Measurements from ENCODE around the gene ALPK3. TPM values are rescaled to one million over a fixed set of nuclear protein-coding genes. Genes with fewer than 3 reads are reported as not detected.

Gene ALPK3
- total and polyA plus RNA-seq, 10 of the 15 experiments (the other 5 are each of a cell fraction or from before 2014, with no cell fraction given): under 0.01 to 0.05 (median 0.02) TPM; not detected in 6

DNA sequence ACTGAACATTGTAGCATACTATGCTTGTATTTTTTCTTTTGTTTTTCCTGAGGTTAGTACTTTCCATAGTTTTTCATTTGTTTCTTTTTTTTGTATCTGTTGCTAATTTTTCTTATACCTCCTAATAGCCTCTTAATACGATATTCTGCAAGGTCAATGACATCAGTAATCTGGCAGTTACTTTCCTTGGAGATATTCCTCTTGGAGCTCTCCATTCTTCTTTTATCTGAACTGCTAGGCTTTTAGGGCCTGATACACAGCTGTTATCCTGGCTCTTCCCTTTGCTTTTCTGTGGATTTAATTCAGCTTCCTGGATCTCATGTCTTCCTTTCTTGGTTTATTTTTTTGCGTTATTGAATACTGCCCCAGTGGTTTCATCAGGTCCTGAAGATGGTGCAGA is 12.9 kb downstream of the ALPK3 start:
- intact Hi-C loops (cut with micrococcal nuclease; ENCODE audit: unreplicated experiment): no loop called here
- CTCF ChIA-PET: interaction anchor here (0.6 to 1.3 kb wide), 2 partner anchors 8 to 79 kb away, joined by 3 to 4 read pairs; no protein-coding TSS in a partner anchor

More for the DNA sequence above, 12.9 kb downstream of the ALPK3 start:
- H3K4me2 ChIP-seq (ENCODE audit: control insufficient read depth, insufficient read depth): no peak overlapping the region
- TF ChIP-seq, protein P1, sequence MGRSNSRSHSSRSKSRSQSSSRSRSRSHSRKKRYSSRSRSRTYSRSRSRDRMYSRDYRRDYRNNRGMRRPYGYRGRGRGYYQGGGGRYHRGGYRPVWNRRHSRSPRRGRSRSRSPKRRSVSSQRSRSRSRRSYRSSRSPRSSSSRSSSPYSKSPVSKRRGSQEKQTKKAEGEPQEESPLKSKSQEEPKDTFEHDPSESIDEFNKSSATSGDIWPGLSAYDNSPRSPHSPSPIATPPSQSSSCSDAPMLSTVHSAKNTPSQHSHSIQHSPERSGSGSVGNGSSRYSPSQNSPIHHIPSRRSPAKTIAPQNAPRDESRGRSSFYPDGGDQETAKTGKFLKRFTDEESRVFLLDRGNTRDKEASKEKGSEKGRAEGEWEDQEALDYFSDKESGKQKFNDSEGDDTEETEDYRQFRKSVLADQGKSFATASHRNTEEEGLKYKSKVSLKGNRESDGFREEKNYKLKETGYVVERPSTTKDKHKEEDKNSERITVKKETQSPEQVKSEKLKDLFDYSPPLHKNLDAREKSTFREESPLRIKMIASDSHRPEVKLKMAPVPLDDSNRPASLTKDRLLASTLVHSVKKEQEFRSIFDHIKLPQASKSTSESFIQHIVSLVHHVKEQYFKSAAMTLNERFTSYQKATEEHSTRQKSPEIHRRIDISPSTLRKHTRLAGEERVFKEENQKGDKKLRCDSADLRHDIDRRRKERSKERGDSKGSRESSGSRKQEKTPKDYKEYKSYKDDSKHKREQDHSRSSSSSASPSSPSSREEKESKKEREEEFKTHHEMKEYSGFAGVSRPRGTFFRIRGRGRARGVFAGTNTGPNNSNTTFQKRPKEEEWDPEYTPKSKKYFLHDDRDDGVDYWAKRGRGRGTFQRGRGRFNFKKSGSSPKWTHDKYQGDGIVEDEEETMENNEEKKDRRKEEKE (IDR thresholded peaks at IDR 0.05): no peak
- TF ChIP-seq KLF5 (IDR thresholded peaks at IDR 0.05; ENCODE audit: partially characterized antibody): no peak
- TF ChIP-seq, protein P2, sequence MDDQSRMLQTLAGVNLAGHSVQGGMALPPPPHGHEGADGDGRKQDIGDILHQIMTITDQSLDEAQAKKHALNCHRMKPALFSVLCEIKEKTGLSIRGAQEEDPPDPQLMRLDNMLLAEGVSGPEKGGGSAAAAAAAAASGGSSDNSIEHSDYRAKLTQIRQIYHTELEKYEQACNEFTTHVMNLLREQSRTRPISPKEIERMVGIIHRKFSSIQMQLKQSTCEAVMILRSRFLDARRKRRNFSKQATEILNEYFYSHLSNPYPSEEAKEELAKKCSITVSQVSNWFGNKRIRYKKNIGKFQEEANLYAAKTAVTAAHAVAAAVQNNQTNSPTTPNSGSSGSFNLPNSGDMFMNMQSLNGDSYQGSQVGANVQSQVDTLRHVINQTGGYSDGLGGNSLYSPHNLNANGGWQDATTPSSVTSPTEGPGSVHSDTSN (IDR thresholded peaks at IDR 0.05; ENCODE audit: insufficient replicate concordance, low read depth, low read length): no peak
- TF ChIP-seq, protein P3, sequence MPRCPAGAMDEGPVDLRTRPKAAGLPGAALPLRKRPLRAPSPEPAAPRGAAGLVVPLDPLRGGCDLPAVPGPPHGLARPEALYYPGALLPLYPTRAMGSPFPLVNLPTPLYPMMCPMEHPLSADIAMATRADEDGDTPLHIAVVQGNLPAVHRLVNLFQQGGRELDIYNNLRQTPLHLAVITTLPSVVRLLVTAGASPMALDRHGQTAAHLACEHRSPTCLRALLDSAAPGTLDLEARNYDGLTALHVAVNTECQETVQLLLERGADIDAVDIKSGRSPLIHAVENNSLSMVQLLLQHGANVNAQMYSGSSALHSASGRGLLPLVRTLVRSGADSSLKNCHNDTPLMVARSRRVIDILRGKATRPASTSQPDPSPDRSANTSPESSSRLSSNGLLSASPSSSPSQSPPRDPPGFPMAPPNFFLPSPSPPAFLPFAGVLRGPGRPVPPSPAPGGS (IDR thresholded peaks at IDR 0.05; ENCODE audit: borderline replicate concordance, insufficient read depth, low read depth, low read length, poor library complexity, severe bottlenecking): no peak
- H3K9ac ChIP-seq (ENCODE audit: control insufficient read depth, insufficient read depth, low read length): no peak overlapping the region
- no TSS peak for BruUV-seq (replicated peaks)
- in situ Hi-C loops (cut with MboI): no loop called here
- ChIA-PET POLR2A (no interaction called here), SMC1A (ENCODE audit: uncharacterized antibody, unreplicated experiment) (no interaction called here), RAD21 (ENCODE audit: unreplicated experiment) (no interaction called here)
- no peak overlapping the region for H3K27ac ChIP-seq (ENCODE audit: control insufficient read depth, insufficient read depth)
- H3K4me1 ChIP-seq (ENCODE audit: control insufficient read depth, insufficient read depth, low read length): no peaks in the 10 kb centered on the region
- H3K9me3 ChIP-seq (replicated peaks; ENCODE audit: control insufficient read depth, insufficient read depth, low read length): no peaks in the 10 kb centered on the region
- FAIRE-seq (no peak), DNase-seq (ENCODE audit: low read depth, low spot score) (no peak), ATAC-seq (no peak)
- no peaks in the 10 kb centered on the region for H3K79me2 ChIP-seq (ENCODE audit: control insufficient read depth, insufficient read depth, low read length)
- H3K4me3 ChIP-seq: no peak overlapping the region
- WGBS (ENCODE audit: insufficient coverage, insufficient replicate concordance, low lambda C conversion rate, missing lambda C conversion rate): 23% methylated on average over 2 of the region's 2 CpGs
- no peaks in the 10 kb centered on the region for H4K20me1 ChIP-seq (ENCODE audit: control insufficient read depth, insufficient read depth)
- peaks cover 2 to 6% of the 10 kb centered on the region in 2 experiments; a peak in 3 of 4 replicates for H3K27me3 ChIP-seq (replicated peaks in 1 of 2; ENCODE audit: control insufficient read depth in 2 of 2, insufficient read depth in 2 of 2, low read length in 1 of 2)
- no peaks in the 10 kb centered on the region for H3K36me3 ChIP-seq (ENCODE audit: control insufficient read depth in 2 of 2, insufficient read depth in 2 of 2, low read length in 1 of 2)
- no peak overlapping the region for H2AFZ ChIP-seq (ENCODE audit: control insufficient read depth, low read depth, low read length)

Measured in GM12878 (cell line).